GM19351 (cell line): ENCODE data around the gene GRB10.
"Not testable (repeated sequence)": the region's sequence is repeated elsewhere in the genome, so short reads cannot be mapped to it uniquely, and the experiment has no call there.

Source experiments
- ATAC-seq: cut with Tn5 transposase; IDR thresholded peaks from one replicate; pipeline ENCODE4 v1.9.1; 2021; ENCODE audit warnings: mild to moderate bottlenecking, moderate library complexity; ENCODE audit not compliant: unreplicated experiment

GRB10 gene

DNA sequence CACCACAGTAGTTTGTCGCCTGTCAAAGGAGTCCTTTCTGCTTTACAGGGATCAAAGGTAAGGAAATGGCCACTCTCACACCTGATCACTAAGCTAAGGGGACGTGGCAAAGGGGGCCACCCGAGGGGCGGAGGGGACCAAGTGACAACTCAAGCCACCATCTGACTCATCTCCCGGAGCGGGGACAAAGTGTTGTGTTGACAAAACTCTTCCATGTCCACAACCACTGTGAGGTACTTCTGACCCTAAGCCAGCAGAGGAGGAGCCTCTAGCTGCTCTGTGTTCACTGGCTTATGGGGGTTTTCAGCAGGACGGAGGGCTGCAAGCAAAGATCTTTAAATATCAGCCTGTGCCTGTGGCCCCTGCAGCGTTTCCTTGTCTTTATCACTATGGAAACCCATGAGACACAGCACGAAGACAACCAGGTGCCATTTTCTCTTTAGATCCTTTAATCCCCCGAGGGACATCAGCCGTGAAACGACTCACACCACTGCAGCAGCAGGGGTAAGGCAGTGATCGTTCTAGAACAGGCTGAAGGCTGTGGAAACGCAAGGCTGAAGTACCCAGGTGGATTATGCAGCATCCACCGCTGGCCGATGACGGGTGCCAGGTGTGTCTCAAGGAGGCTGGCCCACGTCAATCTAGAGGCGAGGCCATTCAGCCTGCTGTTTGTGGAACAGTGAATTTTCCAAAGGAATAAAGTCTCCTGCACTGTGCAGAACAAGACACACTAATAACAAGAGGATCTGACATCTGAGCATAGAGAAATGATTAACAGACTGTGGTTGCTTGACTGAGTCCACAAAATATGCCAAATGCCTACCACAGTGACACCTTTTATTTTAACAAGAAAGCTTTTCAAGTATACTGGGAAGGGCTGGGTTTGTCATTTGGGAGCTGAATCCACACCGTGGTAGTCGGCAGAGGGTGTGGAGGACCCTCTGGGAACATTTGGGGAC, 190.9 kb downstream of the GRB10 start:
- ATAC-seq = no peak

GRCh38 chr7:50591098-50591479, 191.6 kb downstream of the GRB10 start:
- ATAC-seq = no peak

- ATAC-seq = no peak
These were observed 192.2 kb downstream of the GRB10 start for GRCh38 chr7:50590535-50590934.

GRCh38 chr7:50589364-50589763, 193.3 kb downstream of the GRB10 start:
- ATAC-seq = no peak

DNA sequence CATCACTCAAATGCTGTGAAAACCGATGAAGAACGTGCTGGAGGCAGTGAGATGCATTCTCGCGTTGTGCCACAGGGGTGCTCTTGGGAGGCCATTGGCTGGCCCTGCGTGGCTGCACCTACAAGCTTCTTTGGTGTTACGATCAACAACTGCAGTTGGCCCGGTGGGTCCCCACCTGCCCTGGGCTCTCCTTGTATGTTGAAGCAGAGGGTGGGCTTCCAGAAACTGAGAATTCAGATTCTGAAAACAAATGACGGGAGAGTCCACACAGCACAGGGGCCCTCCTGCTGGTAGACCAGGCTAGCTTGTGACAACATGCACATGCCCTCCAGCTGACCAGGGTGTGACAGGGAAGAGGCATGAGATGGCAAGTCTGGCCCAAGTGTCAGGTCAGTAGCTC, 193.8 kb downstream of the GRB10 start:
- ATAC-seq = no peak

- no peak for ATAC-seq
These were observed 195.0 kb downstream of the GRB10 start for GRCh38 chr7:50587737-50588136.

GRCh38 chr7:50584793-50585408, 197.8 kb downstream of the GRB10 start:
- no peak for ATAC-seq

DNA sequence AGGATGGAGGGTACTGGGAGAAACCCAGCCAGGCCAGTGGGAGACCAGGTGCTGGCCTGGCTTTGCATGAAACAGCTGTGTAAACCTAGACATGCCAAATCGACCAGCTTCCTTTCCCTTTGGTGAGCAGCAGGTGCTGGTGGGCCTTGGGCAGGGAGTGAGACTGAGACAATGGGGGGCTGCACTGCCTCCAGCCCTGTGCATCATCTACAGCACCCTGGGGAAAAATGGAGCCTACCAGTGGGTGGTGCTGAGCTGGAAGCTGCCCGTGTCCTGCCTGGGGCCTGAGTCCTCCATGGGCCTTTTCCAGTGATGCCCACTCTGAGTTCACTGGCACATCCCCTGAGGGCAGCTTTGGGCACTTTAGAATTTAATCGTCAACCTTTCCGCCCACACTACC, 198.3 kb downstream of the GRB10 start:
- no peak for ATAC-seq

GRCh38 chr7:50583295-50583694, 199.4 kb downstream of the GRB10 start:
- not testable (repeated sequence) for ATAC-seq

- not testable (repeated sequence) for ATAC-seq
These were observed 200.4 kb downstream of the GRB10 start for GRCh38 chr7:50582271-50582670.

DNA sequence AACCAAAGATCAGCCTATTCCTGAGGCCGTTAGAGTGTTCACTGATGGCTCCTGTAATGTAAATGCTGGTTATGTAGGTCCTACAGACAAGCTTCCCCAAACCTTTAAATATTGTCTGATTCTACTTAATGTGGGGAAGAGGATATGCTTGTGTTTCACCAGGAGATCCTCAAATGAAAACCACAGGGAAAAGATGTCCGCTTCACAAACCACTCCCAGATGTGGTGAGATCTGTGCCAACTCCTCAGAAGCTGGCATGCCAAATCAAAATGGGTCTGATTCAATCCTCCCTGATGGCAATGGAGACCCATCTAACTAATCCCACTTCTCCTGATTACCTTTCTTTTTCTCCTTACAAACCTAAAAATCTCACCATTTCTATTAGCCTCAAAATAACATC, 202.0 kb downstream of the GRB10 start:
- not testable (repeated sequence) for ATAC-seq

- no peak for ATAC-seq
These were observed 202.6 kb downstream of the GRB10 start for GRCh38 chr7:50580057-50580456.

DNA sequence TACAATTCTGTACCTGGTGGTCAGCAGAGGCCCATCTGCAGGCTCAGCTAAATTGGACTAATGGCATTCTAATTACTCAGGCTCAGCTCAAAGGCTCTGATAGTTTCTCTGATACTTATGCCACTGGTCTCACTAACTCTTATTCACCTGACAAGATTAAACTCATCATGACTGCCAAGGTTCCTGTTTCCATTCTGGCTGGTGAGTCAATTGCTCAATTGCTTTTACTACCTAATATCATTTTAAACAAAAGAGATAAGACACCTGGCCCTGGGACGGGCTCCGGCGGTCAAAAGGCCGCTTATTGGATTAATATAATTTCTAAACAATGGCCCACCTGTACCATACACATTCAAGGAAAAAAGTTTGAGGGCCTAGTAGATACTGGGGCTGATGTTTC, 204.6 kb downstream of the GRB10 start:
- ATAC-seq = not testable (repeated sequence)

DNA sequence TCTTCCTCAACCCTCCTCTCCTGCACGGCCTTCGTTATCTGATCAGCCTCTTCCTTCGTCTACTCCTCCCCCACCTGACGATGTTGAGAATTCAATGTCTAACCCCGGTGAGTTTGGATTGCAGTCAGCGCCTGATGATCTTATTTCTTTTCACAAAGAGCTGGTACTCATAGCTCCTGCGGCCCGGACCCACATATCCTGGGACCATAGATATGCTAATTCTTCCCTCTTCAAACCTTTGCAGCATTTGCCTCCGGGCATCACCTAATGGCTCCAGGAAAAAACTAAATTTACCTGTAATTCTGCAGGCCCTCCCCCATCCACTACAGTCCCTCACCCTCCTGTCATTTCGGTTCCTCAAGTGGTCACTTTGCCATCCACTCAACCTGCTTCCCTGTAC, 205.1 kb downstream of the GRB10 start:
- no peak for ATAC-seq

DNA sequence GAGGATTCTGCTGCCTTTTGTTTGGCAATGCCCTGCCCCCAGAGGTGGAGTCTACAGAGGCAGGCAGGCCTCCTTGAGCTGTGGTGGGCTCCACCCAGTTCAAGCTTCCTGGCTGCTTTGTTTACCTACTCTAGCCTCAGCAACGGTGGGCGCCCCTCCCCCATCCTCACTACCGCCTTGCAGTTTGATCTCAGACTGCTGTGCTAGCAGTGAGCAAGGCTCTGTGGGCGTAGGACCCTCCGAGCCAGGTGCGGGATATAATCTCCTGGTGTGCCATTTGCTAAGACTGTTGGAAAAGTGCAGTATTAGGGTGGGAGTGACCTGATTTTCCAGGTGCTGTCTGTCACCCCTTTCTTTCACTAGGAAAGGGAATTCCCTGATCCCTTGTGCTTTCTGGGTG, 206.3 kb downstream of the GRB10 start:
- ATAC-seq = not testable (repeated sequence)

DNA sequence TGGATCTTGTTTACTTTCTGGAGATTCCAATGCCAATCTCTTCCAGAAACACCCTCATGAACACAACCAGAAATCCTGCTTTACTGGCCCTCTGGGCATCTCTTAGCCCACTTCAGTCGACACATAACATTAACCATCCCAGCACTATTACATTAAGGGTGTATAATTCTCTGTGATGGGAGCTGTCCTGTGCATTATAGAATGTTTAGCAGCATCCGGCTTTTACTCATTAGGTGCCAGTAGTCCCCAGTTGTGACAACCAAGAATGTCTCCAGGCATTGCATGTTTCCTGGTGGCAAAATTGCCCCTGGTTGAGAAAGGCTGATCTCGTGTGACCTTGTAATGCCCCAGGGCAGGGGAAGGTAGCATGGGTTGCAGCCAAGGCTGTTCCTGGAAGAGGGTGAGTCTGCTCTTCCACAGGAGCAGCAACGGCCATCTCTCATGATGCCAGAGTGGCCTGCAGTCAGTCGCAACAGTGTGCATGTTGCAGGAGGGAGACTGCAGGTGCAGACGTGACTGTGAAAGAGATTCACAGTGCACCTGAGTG, 214.9 kb downstream of the GRB10 start:
- no peak for ATAC-seq

GRCh38 chr7:50565977-50566376, 216.7 kb downstream of the GRB10 start:
- ATAC-seq = no peak

- no peak for ATAC-seq
These were observed 217.2 kb downstream of the GRB10 start for GRCh38 chr7:50565559-50565916.

DNA sequence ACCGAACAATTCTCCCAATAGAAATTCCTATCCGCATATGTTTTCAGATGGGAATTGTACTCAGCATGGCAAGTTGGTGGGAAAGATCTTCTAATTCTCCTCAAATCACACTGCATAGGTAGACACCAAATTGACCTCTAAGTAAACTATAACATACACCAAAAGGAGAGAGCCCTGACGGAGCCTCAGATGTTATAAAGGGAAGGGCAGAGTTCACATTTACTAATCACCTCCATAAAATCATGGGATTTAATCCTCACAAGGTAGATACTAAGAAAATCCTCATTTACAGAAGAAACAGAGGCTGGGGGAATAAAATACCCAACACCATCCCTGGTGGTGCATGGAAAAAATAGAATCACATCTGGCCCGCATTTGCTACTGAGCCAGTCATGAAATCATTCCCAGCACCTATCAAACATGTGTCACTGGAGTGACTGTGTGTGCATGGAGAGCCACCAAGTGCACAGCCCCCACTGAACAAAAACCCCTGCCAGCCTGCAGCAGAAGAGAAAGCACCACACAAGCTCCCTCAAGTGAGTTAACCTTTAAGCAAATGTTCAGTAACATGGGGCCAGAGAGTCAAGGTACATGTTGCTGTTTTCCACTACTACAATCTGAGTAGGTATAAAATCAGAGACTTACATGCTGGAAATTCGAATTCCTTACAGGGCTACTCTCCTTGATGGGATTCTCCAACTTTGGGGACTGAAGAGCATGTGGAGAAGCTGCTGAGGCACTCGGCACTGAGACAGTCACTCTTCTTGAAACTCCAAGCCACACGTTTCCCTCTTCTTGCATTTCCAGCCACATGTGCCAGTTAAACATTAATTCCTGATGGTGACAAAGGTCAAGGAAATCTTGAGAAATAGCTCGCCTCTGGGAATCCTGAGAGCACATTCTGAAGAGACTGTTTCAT, 217.8 kb downstream of the GRB10 start, which contains the start of gene DDC:
Gene DDC, minus strand, starts transcription at position 766 of the 919 bp plus-strand sequence. CDS start 21,320 bp downstream, outside the sequence.
- ATAC-seq = no peak

DNA sequence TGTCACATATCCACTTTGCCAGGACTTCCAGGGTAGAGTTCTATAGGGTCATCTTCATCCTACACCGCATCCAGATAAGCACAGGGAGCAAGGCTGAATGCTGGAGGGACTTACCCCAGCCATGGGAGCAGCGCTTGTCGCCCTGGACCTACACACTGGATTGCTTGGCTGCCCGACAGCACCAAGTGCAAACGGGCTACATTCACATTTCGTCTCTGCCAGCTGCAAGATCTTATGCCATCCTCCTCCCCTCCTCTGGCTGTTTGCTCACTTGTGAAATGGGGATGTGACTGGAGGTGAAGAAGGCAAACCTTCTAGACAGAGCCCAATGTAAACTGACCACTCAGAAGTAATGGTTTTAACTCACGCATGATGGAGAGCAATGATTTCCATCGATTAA, 218.5 kb downstream of the GRB10 start:
- no peak for ATAC-seq

DNA sequence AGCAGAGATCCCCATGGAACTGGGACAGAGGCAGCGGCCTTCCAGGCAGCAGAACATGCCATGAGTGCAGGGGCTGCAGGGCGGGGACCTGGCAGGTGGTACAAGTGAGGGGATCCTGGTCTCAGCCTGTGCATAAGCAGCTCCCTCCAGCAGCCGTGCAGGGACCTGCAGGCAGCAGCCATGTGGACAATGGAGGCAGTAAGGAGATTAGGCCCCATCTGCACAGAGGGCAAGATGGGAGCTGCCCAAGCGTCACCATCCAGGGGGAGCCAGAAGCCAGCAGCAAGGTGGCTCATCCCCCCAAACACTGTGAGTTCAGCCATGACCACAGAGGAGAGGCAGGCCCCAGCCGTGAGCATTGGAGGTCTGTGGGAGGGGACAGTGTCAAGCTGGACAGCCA, 220.6 kb downstream of the GRB10 start:
- no peak for ATAC-seq
